ENCODE results near the gene MYPOP.

GRCh38 chr19:45900738-45901431 is 1.5 kb downstream of the MYPOP start:
- TF ChIP-seq, protein P1, sequence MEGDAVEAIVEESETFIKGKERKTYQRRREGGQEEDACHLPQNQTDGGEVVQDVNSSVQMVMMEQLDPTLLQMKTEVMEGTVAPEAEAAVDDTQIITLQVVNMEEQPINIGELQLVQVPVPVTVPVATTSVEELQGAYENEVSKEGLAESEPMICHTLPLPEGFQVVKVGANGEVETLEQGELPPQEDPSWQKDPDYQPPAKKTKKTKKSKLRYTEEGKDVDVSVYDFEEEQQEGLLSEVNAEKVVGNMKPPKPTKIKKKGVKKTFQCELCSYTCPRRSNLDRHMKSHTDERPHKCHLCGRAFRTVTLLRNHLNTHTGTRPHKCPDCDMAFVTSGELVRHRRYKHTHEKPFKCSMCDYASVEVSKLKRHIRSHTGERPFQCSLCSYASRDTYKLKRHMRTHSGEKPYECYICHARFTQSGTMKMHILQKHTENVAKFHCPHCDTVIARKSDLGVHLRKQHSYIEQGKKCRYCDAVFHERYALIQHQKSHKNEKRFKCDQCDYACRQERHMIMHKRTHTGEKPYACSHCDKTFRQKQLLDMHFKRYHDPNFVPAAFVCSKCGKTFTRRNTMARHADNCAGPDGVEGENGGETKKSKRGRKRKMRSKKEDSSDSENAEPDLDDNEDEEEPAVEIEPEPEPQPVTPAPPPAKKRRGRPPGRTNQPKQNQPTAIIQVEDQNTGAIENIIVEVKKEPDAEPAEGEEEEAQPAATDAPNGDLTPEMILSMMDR (conservative IDR thresholded peaks at IDR 0.05; ENCODE audit: low read length) = no peak
- no peak for TF ChIP-seq EZH2phosphoT487 (IDR thresholded peaks at IDR 0.05; ENCODE audit: borderline replicate concordance, low read depth, low read length)
